Right cardiac atrium (tissue), 5 donors: ENCODE data around the gene STC2. TPM values are rescaled to one million over a fixed set of nuclear protein-coding genes. Genes with fewer than 3 reads are reported as not detected.
A peak's percentile ranks its signal among the peaks of the same experiment; 100 is the strongest.

Experiments used
- ATAC-seq, 2 donors: fragments of 200-7000 bp; cut with Tn5 transposase; one replicate each; pipeline versions ENCODE4 v1.8.0 to v1.9.1; 2020; ENCODE audit warnings: moderate library complexity in 2 of 2, mild to moderate bottlenecking in 1 of 2
- DNase-seq, 3 donors: peaks; one replicate each; pipeline ENCODE4 v3.0.0-alpha.2; 2020
- H3K27ac ChIP-seq: one replicate; pipeline ENCODE4 v1.5.1; 2013; ENCODE audit warnings: mild to moderate bottlenecking, low read length, control low read depth, moderate library complexity
- H3K27me3 ChIP-seq: one replicate; pipeline ENCODE4 v1.6.1; 2013; ENCODE audit not compliant: control insufficient read depth, insufficient read depth
- H3K4me1 ChIP-seq: one replicate; pipeline ENCODE4 v1.6.1; 2013; ENCODE audit warnings: low read length; ENCODE audit not compliant: control insufficient read depth, insufficient read depth
- H3K4me3 ChIP-seq: one replicate; pipeline ENCODE4 v1.5.1; 2013; ENCODE audit warnings: low read length, control low read depth
- H3K9me3 ChIP-seq: one replicate; pipeline ENCODE4 v1.6.1; 2013; ENCODE audit warnings: low read length; ENCODE audit not compliant: control insufficient read depth
- WGBS: extraction: QIAGEN DNeasy Blood & Tissue Kit; methylation state at CpG from one replicate; pipeline ENCODE4 v1.1.7; 2013; 5-methylcytosine and 5-hydroxymethylcytosine counted together
- intact Hi-C, 4 donors: fragments of 100-400 bp; cut with DNase I; formaldehyde crosslinking; loops; one replicate each; pipeline versions ENCODE4 v1.11.0 to v1.14.0; 2022 to 2023
- polyA plus RNA-seq: library from polyadenylated mRNA; stranded (reverse); fragments of 200-250 nt; gene quantifications from one replicate; pipeline ENCODE4 v1.2.3, GENCODE V29; 2013
- total RNA-seq, 4 donors: library from RNA; stranded (reverse); fragmentation: NEBNext Ultra II Directional; extraction: Animal tissue kit (Norgen Biotek cat#: 25700); gene quantifications; one replicate each; pipeline ENCODE4 v1.2.1, GENCODE V29; 2021
- donor health status: healthy with polysubstance abuse.
- donor health status: DM: no; HTN: yes; CAD: no.
- donor health status: DM: no; HTN: no; CAD: no.
- donor health status: DM: no; HTN: yes; CAD: no; lungs with severe emphysema.
- donor health status: DM: yes; HTN: yes; CAD: no.

Gene STC2
- total and polyA plus RNA-seq, 5 donors, result 9.4 to 13.0 (median 11.7) TPM

DNA sequence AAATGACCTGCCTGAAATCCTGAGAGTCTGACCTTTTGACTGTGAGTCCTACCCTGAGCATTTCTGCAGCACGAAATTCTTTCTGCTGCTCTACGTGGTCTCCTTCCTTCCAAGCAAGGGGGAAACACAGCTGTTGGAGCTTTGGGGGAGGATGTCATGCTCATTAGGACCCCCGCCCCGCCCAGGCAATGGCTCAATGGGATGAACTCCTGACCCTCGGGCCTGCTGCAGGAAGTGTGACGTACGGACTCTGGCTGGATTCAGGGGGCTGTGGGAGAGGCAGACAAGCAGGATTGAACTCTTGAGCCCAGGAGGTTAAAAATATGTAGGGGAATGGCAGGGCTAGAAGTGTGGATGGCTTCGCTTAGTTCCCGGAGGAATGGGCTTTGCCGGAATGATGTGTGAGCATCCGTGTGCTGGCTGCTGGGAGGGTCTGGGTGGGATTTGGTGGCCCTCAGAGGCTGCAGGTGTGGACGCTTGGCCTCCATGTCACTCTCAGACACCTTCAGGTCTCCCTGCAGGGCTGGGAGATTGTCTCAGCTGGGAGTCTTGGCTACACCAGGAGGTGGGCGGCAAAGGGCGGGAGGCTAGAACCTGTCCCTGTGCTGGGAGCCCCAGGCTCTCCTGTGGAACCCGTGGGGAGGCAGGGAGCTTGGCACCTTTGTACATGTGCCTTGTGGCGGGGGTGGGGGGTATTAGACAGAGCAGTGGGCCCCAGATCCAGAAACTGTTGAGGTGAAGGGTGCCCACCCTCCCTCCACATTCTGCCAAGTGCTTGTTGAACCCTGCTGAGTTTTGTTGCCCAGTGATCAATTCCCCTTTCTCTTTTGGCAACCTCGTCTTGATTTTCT, 26.3 kb downstream of the STC2 start:
- intact Hi-C loops, result loop anchor here in 1 of 4 donors (5.0 kb wide), 1 partner anchor 275 kb away; no protein-coding TSS in a partner anchor
- Histone ChIP-seq H3K4me3 (no peak overlapping the region), H3K27me3 (no peaks in the 10 kb centered on the region), H3K27ac (no peak overlapping the region), H3K4me1 (no peaks in the 10 kb centered on the region), H3K9me3 (no peaks in the 10 kb centered on the region)
- ATAC-seq (peak; percentile 22 to 34), DNase-seq (no peak)
- WGBS, result 62% methylated on average over 17 of the region's 17 CpGs

DNA sequence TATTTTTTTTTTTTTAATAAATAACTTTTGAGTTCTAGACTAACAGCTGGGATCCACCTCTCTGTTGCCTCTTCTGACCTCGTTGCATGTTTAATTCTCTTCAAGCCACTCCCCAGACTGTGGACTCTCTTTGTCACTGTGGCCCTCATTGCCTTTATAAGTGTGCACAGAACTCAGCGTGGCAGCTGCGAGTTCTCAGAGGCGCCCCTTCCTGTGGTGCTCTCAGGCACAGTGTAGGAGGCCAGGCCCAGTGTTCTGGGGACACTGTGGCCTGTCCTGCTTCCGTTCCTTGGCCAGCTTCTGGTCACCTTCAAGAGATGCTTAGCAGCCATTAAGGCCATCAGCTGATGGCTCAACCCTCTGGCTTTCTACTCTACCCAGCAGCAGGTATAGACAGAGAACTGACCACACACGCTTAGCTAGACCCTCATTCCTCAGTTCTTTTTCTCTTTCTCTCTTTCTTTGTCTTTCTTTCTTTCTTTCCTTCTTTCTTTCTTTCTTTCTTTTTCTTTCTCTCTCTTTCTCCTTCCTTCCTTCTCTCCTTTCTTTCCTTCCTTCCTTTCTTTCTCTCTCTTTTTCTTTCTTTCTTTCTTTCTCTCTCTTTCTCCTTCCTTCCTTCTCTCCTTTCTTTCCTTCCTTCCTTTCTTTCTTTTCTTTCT, 27.7 kb downstream of the STC2 start:
- Histone ChIP-seq H3K4me1 (no peaks in the 10 kb centered on the region), H3K27ac (no peak overlapping the region), H3K27me3 (no peaks in the 10 kb centered on the region), H3K9me3 (no peaks in the 10 kb centered on the region), H3K4me3 (no peak overlapping the region)
- WGBS, result 93% methylated on average over 6 of the region's 6 CpGs
- intact Hi-C loops, result loop anchor here in 1 of 4 donors (5.0 kb wide), 1 partner anchor 277 kb away; no protein-coding TSS in a partner anchor
- DNase-seq (no peak), ATAC-seq (no peak)

DNA sequence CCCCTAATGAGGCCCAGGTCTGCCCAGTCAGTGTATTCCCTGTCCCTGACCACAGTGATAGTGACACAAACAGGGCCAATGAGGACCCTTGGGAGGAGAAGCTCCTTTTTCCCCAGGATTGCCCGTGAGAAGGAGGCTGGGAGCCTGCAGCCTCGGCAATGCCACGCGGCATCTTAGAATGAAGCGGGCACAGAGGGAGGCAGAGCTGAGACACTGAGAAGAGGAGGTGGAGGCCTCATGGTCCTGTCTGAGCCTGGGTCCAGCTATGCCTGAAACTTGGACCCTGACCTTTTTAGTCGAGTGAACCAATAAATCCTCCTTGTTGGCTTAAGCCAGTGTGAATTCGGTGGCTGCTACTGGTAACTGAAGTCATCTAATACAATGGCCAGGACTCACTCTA, 28.4 kb downstream of the STC2 start:
- no peak overlapping the region for H3K27ac ChIP-seq
- intact Hi-C loops, result loop anchor here in 3 of 4 donors (5.0 to 10.0 kb wide), 3 partner anchors 272 to 277 kb away; no protein-coding TSS in a partner anchor
- no peaks in the 10 kb centered on the region for H3K9me3 ChIP-seq
- no peak for ATAC-seq
- no peaks in the 10 kb centered on the region for H3K4me1 ChIP-seq
- H3K27me3 ChIP-seq, result no peaks in the 10 kb centered on the region
- no peak for DNase-seq
- H3K4me3 ChIP-seq, result no peak overlapping the region
- 96% methylated on average over 7 of the region's 7 CpGs for WGBS

DNA sequence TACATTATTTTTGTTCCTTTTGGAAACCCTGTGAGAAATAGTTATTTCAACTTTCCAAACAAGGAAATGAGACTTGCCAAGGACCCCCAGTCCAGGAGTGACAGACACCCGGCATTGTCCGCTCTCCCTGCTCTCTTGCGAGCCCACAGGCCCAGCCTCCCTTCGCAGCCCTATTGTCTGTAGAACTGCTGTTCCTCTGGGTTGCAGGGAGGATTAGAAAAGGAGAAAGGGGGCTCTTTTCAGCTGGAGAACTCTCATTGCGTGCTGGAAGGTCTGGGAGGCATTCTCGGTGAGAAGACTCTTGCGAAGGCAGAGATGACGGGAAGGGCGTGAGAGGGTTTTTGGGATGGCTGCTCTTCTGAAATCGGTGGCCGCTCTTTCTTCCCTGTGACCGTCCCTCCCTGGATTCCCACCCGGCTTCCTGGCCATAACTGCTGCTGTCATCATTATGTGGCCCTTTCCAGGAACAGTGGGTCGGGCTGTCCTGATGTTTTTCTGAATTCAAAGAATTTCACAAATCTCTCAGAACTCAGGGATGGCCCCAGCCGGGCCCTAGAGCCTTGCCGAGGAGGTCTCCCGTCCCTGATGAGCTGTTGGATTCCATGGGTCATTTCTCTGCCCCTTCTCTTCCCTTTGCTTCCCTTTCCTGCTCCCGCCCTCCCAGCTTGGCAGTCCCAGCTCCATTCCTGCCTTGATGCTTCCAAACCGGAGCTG, 29.8 kb downstream of the STC2 start:
- H3K27me3 ChIP-seq, result no peaks in the 10 kb centered on the region
- WGBS, result 58% methylated on average over 19 of the region's 19 CpGs
- H3K27ac ChIP-seq, result no peak overlapping the region
- DNase-seq (no peak), ATAC-seq (no peak)
- H3K4me3 ChIP-seq, result no peak overlapping the region
- no peaks in the 10 kb centered on the region for H3K9me3 ChIP-seq
- no peaks in the 10 kb centered on the region for H3K4me1 ChIP-seq
- intact Hi-C loops, result loop anchor here in 2 of 4 donors (5.0 to 10.0 kb wide), 2 partner anchors 274 to 276 kb away; no protein-coding TSS in a partner anchor

DNA sequence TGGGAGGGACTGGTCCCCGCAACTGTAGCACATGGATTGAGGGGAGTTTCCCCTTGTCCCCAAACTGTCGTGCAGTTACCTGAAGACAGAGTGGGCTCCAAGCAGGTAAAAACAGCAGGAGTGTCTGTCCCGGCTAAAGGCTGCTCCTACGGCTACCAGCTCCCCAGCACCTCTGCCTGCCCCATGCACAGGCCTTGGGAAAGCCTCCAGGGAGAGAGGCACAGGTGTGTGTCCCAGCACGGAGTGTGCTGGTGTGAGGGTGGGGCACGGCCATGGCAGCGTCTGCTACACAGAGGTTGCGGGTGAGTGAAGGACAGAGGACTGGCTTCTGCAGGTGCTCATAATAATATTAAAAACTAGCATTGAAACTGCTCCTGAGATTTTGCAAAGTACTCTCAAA, 30.4 kb downstream of the STC2 start:
- DNase-seq, result no peak
- H3K9me3 ChIP-seq, result no peaks in the 10 kb centered on the region
- H3K4me3 ChIP-seq, result no peak overlapping the region
- H3K27me3 ChIP-seq, result no peaks in the 10 kb centered on the region
- intact Hi-C loops, result loop anchor here in 2 of 4 donors (5.0 to 10.0 kb wide), 2 partner anchors 274 to 277 kb away; no protein-coding TSS in a partner anchor
- no peak overlapping the region for H3K27ac ChIP-seq
- H3K4me1 ChIP-seq, result no peaks in the 10 kb centered on the region
- ATAC-seq, result no peak
- WGBS, result 90% methylated on average over 8 of the region's 8 CpGs

DNA sequence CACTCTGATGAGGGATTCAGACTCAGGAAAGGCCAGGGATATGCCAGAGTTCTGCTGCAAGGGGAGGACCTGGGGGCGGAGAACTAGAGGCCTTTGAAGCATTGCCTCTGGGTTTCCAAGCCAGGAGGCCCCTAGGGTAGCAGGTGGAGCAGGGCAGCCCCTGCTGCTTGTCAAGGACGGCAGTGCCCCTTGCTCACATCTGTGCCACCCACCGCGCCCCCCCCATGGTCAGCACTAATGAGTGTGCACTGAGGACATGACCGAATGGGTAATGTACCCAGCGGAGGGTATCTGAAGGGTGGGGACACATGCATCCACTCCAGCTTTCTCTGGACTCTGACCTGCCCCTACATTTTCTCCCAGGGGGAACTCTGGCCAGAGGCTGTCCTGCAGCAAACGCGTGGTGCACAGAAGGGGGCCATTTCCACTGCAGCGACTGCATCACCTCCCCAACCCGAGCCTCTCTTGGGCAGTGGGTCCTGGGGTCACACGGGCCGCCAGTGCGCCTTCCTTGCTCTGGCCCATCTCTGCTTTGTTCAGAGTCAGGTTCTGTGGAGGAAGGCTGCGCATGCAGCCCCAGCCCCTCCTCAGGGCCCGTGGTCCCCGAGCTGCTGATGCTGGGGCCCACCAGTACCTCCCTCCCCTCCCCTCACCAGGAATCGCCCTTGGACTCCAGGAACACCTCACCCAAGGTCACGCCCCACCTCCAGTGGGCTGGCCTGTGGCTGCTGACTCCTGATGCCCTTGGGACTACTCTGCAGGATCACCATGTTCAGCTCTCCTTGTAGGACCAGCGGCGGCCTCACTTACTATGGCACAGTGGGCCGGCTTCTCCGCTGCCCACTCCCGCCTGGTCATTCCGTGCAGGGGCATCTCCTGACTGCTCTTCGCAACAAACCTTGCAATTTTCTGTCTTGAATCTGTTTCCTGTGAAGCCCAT, 31.2 kb downstream of the STC2 start:
- DNase-seq, result no peak
- 83% methylated on average over 25 of the region's 25 CpGs for WGBS
- H3K27ac ChIP-seq, result no peak overlapping the region
- intact Hi-C loops, result loop anchor here in 2 of 4 donors (5.0 to 10.0 kb wide), 2 partner anchors 275 to 278 kb away; no protein-coding TSS in a partner anchor
- H3K4me3 ChIP-seq, result no peak overlapping the region
- no peaks in the 10 kb centered on the region for H3K27me3 ChIP-seq
- no peaks in the 10 kb centered on the region for H3K4me1 ChIP-seq
- no peak for ATAC-seq
- no peaks in the 10 kb centered on the region for H3K9me3 ChIP-seq

DNA sequence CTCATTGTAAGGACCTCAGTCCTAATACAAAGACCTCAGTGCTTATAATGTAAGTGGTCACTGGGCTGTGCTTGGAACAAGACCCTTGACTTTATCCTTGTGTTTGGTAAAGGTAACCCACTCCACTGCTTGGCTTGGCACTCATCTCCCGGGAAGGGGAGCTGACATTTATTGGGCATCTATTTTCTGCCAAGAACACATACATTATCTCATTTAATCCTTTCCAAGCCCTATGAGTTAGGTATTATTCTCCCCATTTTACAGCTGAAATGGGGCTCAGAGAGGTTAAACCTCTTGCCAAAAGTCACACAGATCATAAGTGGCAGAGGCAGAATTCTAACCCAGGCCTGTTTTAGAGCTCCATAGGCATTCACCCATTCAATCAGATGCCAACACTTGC, 32.4 kb downstream of the STC2 start:
- no peak for ATAC-seq
- H3K4me1 ChIP-seq, result no peaks in the 10 kb centered on the region
- no peak for DNase-seq
- H3K27me3 ChIP-seq, result no peaks in the 10 kb centered on the region
- no peak overlapping the region for H3K4me3 ChIP-seq
- intact Hi-C loops, result loop anchor here (2.0 to 10.0 kb wide), 4 partner anchors 35 to 279 kb away; no protein-coding TSS in a partner anchor
- no peaks in the 10 kb centered on the region for H3K9me3 ChIP-seq
- 89% methylated on average over 1 of the region's 1 CpG for WGBS
- H3K27ac ChIP-seq, result no peak overlapping the region

DNA sequence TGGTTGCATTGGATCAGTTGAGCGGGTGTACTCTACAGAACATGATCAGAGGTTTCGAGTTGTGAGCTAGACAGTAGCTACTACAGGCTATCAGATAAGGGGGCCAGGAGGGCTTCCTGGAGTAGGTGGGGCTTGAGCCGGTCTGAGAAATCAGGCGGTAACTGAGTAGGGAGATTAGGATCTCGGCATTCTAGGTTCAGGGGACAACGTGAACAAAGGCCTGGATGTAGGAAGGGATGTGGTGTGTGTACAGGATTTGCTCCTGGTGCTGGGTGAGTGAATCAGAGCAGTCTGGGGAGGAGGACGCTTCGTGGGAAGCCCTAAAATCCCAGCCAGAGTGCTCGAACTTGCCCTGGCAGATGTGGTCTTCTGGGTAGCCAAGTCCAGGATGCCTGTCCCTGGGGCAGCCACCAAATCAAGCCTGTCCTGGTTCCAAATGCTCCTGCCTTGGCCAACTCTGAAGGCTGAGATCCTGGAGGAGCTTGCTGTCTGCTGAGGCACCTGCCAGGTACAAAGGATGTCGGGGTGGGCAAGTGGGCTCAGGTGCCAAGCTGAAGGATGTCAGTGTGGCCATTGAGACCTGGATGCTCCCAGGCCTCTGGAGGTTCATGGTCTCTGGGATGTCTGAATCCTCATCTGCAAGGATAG, 33.4 kb downstream of the STC2 start:
- Histone ChIP-seq H3K27ac (no peak overlapping the region), H3K9me3 (no peaks in the 10 kb centered on the region), H3K4me1 (no peaks in the 10 kb centered on the region), H3K4me3 (no peak overlapping the region), H3K27me3 (no peaks in the 10 kb centered on the region)
- intact Hi-C loops, result loop anchor here (2.0 to 10.0 kb wide), 4 partner anchors 36 to 280 kb away; no protein-coding TSS in a partner anchor
- 65% methylated on average over 10 of the region's 10 CpGs for WGBS
- DNase-seq (no peak), ATAC-seq (no peak)

DNA sequence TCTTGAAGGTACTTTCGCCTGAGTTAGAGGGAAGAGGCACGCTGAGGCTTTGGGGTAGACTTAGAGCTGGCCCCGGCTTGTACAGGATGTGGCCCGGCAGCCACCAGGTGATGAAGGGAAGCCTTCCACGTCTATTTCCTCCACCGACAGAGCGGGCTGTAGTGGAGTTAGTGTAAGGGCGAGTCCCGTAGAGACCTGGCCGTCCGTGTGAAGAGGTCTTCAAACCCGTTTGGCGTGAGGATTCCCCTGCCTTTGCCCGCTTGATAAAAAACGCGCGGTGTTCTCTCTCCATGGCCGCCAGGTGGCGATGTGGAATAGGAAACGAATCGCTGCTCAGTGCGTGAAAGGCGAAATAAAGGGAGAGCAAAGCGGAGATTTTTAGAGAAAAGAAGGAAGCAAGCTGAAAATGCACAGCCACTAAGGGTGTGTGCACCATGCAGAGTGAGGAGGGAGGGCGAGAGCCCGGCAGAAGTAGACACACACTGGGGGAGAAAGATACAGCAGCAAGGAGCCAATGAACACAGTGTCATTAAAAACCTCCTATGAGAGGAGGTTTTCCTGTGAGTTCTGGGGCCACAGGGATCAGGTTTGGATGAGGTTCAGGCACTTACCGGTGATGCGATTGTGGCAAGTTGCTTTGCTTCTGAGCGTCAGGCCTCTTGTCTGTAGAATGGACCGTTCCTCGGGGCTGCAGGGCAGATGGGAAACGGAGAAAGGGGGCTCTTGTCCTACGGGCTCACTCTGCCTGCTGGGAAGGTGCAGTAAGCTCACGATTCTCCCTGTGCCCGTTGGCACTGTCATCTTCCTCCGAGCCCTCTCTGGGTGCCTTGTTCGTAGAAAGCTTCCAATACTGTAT, 34.2 kb downstream of the STC2 start:
- Histone ChIP-seq H3K4me3 (no peak overlapping the region), H3K27ac (no peak overlapping the region), H3K9me3 (no peaks in the 10 kb centered on the region), H3K4me1 (no peaks in the 10 kb centered on the region), H3K27me3 (no peaks in the 10 kb centered on the region)
- WGBS, result 14% methylated on average over 37 of the region's 37 CpGs
- ATAC-seq, result peak; percentile 60 to 62
- peak; percentile 75 to 89 (median 87) for DNase-seq
- intact Hi-C loops, result loop anchor here (2.0 to 10.0 kb wide), 3 partner anchors 37 to 281 kb away; no protein-coding TSS in a partner anchor
